Activated naive CD4-positive, alpha-beta T cell treated with anti-CD3 and anti-CD28 coated beads for 36 hours (primary cell): ENCODE measurements around the gene OAF. TPM values are rescaled to one million over a fixed set of nuclear protein-coding genes. Genes with fewer than 3 reads are reported as not detected.

Source experiments
- CTCF ChIA-PET: fragments of 350-600 bp; sonication (Branson Sonifier 250); formaldehyde crosslinking; loops from one replicate; lab custom pipeline; 2021; ENCODE audit warnings: antibody characterized with exemption; lab: Charles Lee
- DNase-seq: peaks from one replicate; pipeline ENCODE4 v3.0.0-alpha.2; 2020
- H3K27ac Mint-ChIP-seq: one replicate; pipeline ENCODE4 v1.8.0; 2021; ENCODE audit warnings: mild to moderate bottlenecking, mixed read lengths
- H3K27me3 Mint-ChIP-seq: one replicate; pipeline ENCODE4 v1.8.0; 2021; ENCODE audit warnings: low read depth, mixed read lengths
- H3K36me3 Mint-ChIP-seq: one replicate; pipeline ENCODE4 v1.8.0; 2021; ENCODE audit warnings: low read depth, mixed read lengths
- H3K4me1 Mint-ChIP-seq: one replicate; pipeline ENCODE4 v1.8.0; 2021; ENCODE audit warnings: low read depth, mixed read lengths
- H3K4me3 Mint-ChIP-seq: one replicate; pipeline ENCODE4 v1.8.0; 2021; ENCODE audit warnings: mild to moderate bottlenecking, moderate library complexity, mixed read lengths
- H3K9me3 Mint-ChIP-seq: one replicate; pipeline ENCODE4 v1.8.0; 2021; ENCODE audit warnings: mixed read lengths
- intact Hi-C: fragments of 100-400 bp; cut with micrococcal nuclease; formaldehyde crosslinking; loops from one replicate; pipeline ENCODE4 v1.15.1; 2023
- total RNA-seq, 2 experiments: library from RNA; stranded (reverse); gene quantifications; one replicate each; pipeline ENCODE4 v1.2.3, GENCODE V29; 2021

The OAF gene
- total RNA-seq, 2 experiments from 2014 or later, result 1.5 to 1.6 TPM

- H3K4me1 Mint-ChIP-seq, result peaks cover 9% of the 10 kb centered on the region
- CTCF ChIA-PET, result interaction anchor here (0.9 to 2.2 kb wide), 3 partner anchors 22 to 89 kb away, joined by 3 to 5 read pairs (median 4); no protein-coding TSS in a partner anchor
- no peak overlapping the region for H3K27ac Mint-ChIP-seq
- H3K4me3 Mint-ChIP-seq, result no peak overlapping the region
- no peaks in the 10 kb centered on the region for H3K9me3 Mint-ChIP-seq
- H3K36me3 Mint-ChIP-seq, result no peaks in the 10 kb centered on the region
- intact Hi-C loops, result no loop called here
- no peak for DNase-seq
- peaks cover 62% of the 10 kb centered on the region for H3K27me3 Mint-ChIP-seq
Measured at GRCh38 chr11:120257346-120257745, 46.5 kb downstream of the OAF start.

GRCh38 chr11:120258661-120259060, 47.8 kb downstream of the OAF start:
- Mint-ChIP-seq H3K27me3 (peaks cover 60% of the 10 kb centered on the region), H3K36me3 (no peaks in the 10 kb centered on the region), H3K4me3 (no peak overlapping the region), H3K27ac (no peak overlapping the region), H3K9me3 (no peaks in the 10 kb centered on the region), H3K4me1 (peaks cover 9% of the 10 kb centered on the region)
- intact Hi-C loops, result no loop called here
- DNase-seq, result no peak
- CTCF ChIA-PET, result interaction anchor here (1.3 to 2.2 kb wide), 2 partner anchors 23 to 90 kb away, joined by 4 to 5 read pairs; no protein-coding TSS in a partner anchor

GRCh38 chr11:120259241-120259640, 48.4 kb downstream of the OAF start:
- H3K36me3 Mint-ChIP-seq, result no peaks in the 10 kb centered on the region
- H3K9me3 Mint-ChIP-seq, result no peaks in the 10 kb centered on the region
- peaks cover 9% of the 10 kb centered on the region for H3K4me1 Mint-ChIP-seq
- peaks cover 54% of the 10 kb centered on the region for H3K27me3 Mint-ChIP-seq
- H3K4me3 Mint-ChIP-seq, result no peak overlapping the region
- CTCF ChIA-PET, result interaction anchor here (1.3 kb wide), 1 partner anchor 23 kb away, joined by 3 read pairs; no protein-coding TSS in a partner anchor
- intact Hi-C loops, result no loop called here
- DNase-seq, result no peak
- H3K27ac Mint-ChIP-seq, result no peak overlapping the region

GRCh38 chr11:120259988-120260565, 49.2 kb downstream of the OAF start:
- H3K4me1 Mint-ChIP-seq, result peaks cover 7% of the 10 kb centered on the region
- no peaks in the 10 kb centered on the region for H3K9me3 Mint-ChIP-seq
- no peaks in the 10 kb centered on the region for H3K36me3 Mint-ChIP-seq
- CTCF ChIA-PET, result interaction anchor here (1.3 kb wide), 1 partner anchor 24 kb away, joined by 3 read pairs; no protein-coding TSS in a partner anchor
- H3K27ac Mint-ChIP-seq, result no peak overlapping the region
- DNase-seq, result no peak
- H3K4me3 Mint-ChIP-seq, result no peak overlapping the region
- H3K27me3 Mint-ChIP-seq, result peaks cover 51% of the 10 kb centered on the region
- intact Hi-C loops, result no loop called here

GRCh38 chr11:120260616-120261015, 49.8 kb downstream of the OAF start:
- intact Hi-C loops, result no loop called here
- no peak overlapping the region for H3K4me3 Mint-ChIP-seq
- no peak for DNase-seq
- no peak overlapping the region for H3K27ac Mint-ChIP-seq
- H3K9me3 Mint-ChIP-seq, result no peaks in the 10 kb centered on the region
- H3K36me3 Mint-ChIP-seq, result no peaks in the 10 kb centered on the region
- peaks cover 46% of the 10 kb centered on the region for H3K27me3 Mint-ChIP-seq
- CTCF ChIA-PET, result interaction anchor here (1.3 kb wide), 1 partner anchor 24 kb away, joined by 3 read pairs; no protein-coding TSS in a partner anchor
- peaks cover 2% of the 10 kb centered on the region for H3K4me1 Mint-ChIP-seq

- DNase-seq, result no peak
- Mint-ChIP-seq H3K9me3 (no peaks in the 10 kb centered on the region), H3K36me3 (no peaks in the 10 kb centered on the region), H3K27ac (no peak overlapping the region), H3K27me3 (peaks cover 46% of the 10 kb centered on the region), H3K4me1 (no peaks in the 10 kb centered on the region), H3K4me3 (no peak overlapping the region)
- CTCF ChIA-PET, result no interaction called here
- intact Hi-C loops, result no loop called here
Measured at GRCh38 chr11:120261321-120261720, 50.5 kb downstream of the OAF start.

GRCh38 chr11:120261931-120262330, 51.1 kb downstream of the OAF start:
- DNase-seq, result no peak
- intact Hi-C loops, result no loop called here
- Mint-ChIP-seq H3K27me3 (peaks cover 46% of the 10 kb centered on the region), H3K4me3 (no peak overlapping the region), H3K4me1 (no peaks in the 10 kb centered on the region), H3K27ac (no peak overlapping the region), H3K9me3 (no peaks in the 10 kb centered on the region), H3K36me3 (no peaks in the 10 kb centered on the region)
- CTCF ChIA-PET, result no interaction called here

- H3K36me3 Mint-ChIP-seq, result no peaks in the 10 kb centered on the region
- DNase-seq, result no peak
- no peaks in the 10 kb centered on the region for H3K4me1 Mint-ChIP-seq
- no peak overlapping the region for H3K4me3 Mint-ChIP-seq
- H3K27me3 Mint-ChIP-seq, result peaks cover 35% of the 10 kb centered on the region
- intact Hi-C loops, result no loop called here
- H3K9me3 Mint-ChIP-seq, result no peaks in the 10 kb centered on the region
- CTCF ChIA-PET, result interaction anchor here (0.6 to 1.1 kb wide), 3 partner anchors 32 to 61 kb away, joined by 3 to 6 read pairs (median 3); no protein-coding TSS in a partner anchor
- no peak overlapping the region for H3K27ac Mint-ChIP-seq
Measured at GRCh38 chr11:120267319-120267718, 56.5 kb downstream of the OAF start.

GRCh38 chr11:120268686-120269085, 57.9 kb downstream of the OAF start:
- CTCF ChIA-PET, result no interaction called here
- Mint-ChIP-seq H3K27ac (no peak overlapping the region), H3K27me3 (peaks cover 36% of the 10 kb centered on the region), H3K4me1 (no peaks in the 10 kb centered on the region), H3K4me3 (no peak overlapping the region), H3K9me3 (no peaks in the 10 kb centered on the region), H3K36me3 (no peaks in the 10 kb centered on the region)
- intact Hi-C loops, result no loop called here
- DNase-seq, result no peak

- CTCF ChIA-PET, result no interaction called here
- no peak overlapping the region for H3K4me3 Mint-ChIP-seq
- H3K4me1 Mint-ChIP-seq, result no peaks in the 10 kb centered on the region
- no peak for DNase-seq
- H3K9me3 Mint-ChIP-seq, result no peaks in the 10 kb centered on the region
- H3K36me3 Mint-ChIP-seq, result no peaks in the 10 kb centered on the region
- no peak overlapping the region for H3K27ac Mint-ChIP-seq
- H3K27me3 Mint-ChIP-seq, result peaks cover 35% of the 10 kb centered on the region
- intact Hi-C loops, result no loop called here
Measured at GRCh38 chr11:120270386-120270785, 59.6 kb downstream of the OAF start.

- CTCF ChIA-PET, result no interaction called here
- no peaks in the 10 kb centered on the region for H3K4me1 Mint-ChIP-seq
- DNase-seq, result no peak
- H3K9me3 Mint-ChIP-seq, result no peaks in the 10 kb centered on the region
- intact Hi-C loops, result no loop called here
- H3K36me3 Mint-ChIP-seq, result no peaks in the 10 kb centered on the region
- no peak overlapping the region for H3K27ac Mint-ChIP-seq
- no peak overlapping the region for H3K4me3 Mint-ChIP-seq
- H3K27me3 Mint-ChIP-seq, result peaks cover 24% of the 10 kb centered on the region
Measured at GRCh38 chr11:120271672-120272071, 60.8 kb downstream of the OAF start.

GRCh38 chr11:120272303-120272702, 61.5 kb downstream of the OAF start:
- H3K27me3 Mint-ChIP-seq, result peaks cover 19% of the 10 kb centered on the region
- no peak overlapping the region for H3K4me3 Mint-ChIP-seq
- H3K4me1 Mint-ChIP-seq, result no peaks in the 10 kb centered on the region
- intact Hi-C loops, result no loop called here
- DNase-seq, result no peak
- no peaks in the 10 kb centered on the region for H3K9me3 Mint-ChIP-seq
- no peak overlapping the region for H3K27ac Mint-ChIP-seq
- CTCF ChIA-PET, result no interaction called here
- no peaks in the 10 kb centered on the region for H3K36me3 Mint-ChIP-seq

GRCh38 chr11:120273432-120273831, 62.6 kb downstream of the OAF start:
- CTCF ChIA-PET, result no interaction called here

More at GRCh38 chr11:120273432-120273831, 62.6 kb downstream of the OAF start:
- no peak for DNase-seq
- no peaks in the 10 kb centered on the region for H3K9me3 Mint-ChIP-seq
- no peaks in the 10 kb centered on the region for H3K4me1 Mint-ChIP-seq
- no peaks in the 10 kb centered on the region for H3K36me3 Mint-ChIP-seq
- no peak overlapping the region for H3K4me3 Mint-ChIP-seq
- H3K27ac Mint-ChIP-seq, result no peak overlapping the region
- H3K27me3 Mint-ChIP-seq, result peaks cover 16% of the 10 kb centered on the region
- intact Hi-C loops, result no loop called here
